ENCODE measurements around the gene FCRL5.
A peak's percentile ranks its signal among the peaks of the same experiment; 100 is the strongest.
"Not testable (repeated sequence)": the region's sequence is repeated elsewhere in the genome, so short reads cannot be mapped to it uniquely, and the experiment has no call there.

FCRL5 gene

DNA sequence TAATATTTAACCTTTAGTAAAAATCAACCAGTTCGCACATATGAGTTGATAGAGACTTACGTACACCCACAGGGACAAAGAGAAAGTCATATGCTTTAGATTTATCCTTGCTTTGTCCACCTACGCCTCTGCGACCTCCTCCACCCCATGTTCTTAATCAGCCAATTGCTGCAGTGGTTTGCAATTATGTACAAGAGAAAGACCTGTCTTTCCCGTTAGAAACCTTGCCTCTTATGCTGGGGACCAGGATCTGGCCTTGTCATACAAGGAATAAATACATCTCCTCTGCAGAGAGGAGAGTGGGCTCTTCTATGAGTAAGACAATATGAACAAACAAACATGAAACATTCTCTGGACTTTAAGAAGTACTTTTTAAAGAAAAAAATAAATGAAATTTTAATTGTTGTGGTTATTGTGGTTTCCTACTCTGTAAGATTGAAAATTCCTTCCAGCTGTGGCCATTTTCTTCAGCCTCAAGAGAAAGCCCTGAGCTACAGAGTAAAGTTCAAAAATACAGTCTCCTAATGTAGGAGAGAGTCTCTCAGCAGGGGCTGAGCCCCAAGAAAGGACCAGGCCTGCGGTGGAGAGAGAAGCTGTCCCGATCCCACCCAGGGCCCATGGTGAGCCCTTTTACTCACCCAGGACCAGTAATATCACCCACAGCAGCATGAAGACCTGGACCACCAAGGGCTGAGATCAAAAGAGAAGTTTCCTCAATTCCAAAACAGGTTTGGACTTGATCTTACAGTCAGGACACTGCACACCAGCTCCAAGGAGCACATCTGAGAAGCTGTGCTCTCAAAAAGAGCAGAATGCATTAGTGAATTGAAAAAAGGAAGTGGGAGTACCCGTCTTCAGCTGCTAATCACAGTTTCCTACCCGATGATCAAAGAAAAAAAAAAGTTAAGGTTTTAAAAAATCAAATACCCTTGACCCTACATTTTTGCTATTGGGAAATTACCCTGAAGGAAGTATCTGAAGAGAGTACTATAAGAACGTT is at the start of gene FCRL5:
Gene FCRL5 (minus strand): TSS at position 822 of the 1,000 bp plus-strand sequence. CDS start 153 bp downstream, at position 669.
- DNase-seq (ENCODE audit: low read depth) = no peak

DNA sequence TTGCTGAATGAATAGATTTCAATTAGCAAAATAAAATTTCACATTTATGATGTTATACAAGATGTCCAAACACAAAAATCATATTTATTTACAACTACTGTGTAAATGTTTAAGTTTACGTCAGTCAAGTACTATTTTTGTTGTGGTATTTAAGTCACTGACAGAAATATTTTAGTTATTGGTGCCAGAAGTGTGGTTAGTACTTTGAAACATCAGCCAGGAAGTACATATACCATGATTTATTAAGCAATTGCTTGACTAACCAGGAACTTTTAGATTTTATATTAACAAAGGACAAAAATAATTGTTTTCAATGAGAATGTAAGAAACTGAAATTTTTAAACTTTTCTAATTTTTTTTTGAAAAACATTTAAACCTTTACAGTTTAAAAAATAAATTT is 47.9 kb upstream of the FCRL5 start:
- no peak for DNase-seq (ENCODE audit: low read depth)

DNA sequence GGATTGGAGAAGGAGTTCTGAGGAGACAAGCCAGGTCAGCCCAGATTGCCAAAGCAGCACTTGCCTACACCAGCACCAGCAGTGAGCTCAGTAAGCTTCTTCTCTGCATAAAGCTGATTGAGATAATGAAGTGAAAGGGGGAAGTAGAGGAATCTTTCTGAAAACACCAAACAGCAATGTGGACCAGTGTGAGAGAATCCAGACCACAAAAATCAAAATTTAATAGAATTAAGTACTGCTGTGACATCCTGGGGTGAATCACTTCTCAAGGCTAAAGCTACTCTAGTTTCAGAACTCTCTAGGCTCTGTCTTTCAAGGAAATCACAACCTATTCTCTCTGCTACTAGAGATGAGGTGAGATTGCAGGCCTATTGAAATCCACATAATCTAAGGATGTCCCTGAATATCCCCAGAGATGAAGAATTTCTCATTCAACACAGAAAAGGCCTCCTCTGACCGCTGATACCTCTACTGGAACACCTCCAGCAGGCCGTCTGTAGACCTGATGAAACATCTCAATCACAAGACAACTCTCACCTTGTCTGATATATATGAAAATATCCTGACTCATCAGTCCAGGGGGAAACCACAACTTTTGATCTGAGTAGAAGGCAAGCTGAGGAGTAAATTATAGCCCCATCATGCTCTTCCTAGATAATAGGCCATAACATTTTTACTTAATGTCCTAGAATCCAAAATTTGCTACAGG is 45.8 kb upstream of the FCRL5 start, which contains the start of gene FCRL4:
Gene FCRL4 (minus strand): TSS at position 127 of the 709 bp plus-strand sequence. CDS start 141 bp downstream, outside the sequence.
- DNase-seq (ENCODE audit: low read depth) = no peak

DNA sequence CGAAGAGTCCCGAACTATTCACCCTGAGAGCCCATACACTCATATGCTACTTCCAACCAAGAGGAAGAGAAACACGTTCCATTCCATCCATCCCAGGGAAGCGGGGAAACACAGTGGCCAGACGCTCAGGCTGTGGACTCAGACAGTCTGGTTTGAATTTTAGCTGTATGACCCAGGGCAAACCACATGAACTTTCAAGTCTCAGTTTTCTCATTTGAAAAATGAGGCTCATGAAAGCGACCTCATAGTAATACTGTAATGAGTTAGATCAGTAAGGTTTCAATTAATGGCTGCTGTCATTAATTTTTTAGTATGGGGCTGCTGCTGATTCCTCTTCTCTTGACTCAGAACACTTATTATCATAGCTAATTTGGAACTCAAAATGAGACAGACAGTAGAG is 44.1 kb upstream of the FCRL5 start:
- no peak for DNase-seq (ENCODE audit: low read depth)

DNA sequence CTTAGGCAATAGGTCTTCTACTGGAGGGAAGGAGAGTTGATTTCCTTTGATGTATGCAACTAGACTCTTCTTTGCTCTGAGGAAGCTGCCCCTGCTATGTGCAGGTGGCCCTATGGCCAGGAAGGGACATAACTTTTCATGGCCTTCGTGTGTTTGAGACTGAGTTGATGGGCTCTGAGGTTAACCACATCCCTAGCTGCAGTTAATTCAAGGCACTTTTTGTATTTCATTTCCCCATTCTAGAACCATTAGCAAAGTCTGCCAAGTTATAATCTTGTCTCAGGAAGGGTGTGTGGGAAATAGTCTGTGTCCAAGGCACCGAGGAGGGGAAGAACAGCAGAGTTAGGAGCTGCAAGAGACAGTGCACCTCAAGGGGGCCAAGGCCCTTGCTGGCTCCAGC is 43.0 kb upstream of the FCRL5 start:
- DNase-seq (ENCODE audit: low read depth) = no peak

DNA sequence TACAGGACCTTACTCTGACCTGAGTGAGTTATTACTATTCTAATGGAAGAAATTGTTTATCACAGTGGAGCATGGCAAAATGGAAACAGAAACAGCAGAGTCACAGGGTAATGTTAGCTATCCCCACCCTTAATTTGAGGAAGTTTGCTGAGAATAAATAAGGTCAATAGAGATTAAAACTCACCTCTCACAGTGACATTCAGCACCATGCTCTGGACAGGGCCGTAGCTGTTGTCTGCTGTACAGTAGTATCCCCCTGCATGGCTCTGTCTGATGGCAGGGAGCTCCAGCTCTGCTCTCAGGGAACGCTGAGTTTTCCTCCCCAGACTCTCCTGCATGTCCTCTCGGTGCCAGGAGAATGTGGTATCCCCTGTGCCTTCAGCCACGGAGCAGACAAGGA is 33.7 kb upstream of the FCRL5 start:
- no peak for DNase-seq (ENCODE audit: low read depth)

DNA sequence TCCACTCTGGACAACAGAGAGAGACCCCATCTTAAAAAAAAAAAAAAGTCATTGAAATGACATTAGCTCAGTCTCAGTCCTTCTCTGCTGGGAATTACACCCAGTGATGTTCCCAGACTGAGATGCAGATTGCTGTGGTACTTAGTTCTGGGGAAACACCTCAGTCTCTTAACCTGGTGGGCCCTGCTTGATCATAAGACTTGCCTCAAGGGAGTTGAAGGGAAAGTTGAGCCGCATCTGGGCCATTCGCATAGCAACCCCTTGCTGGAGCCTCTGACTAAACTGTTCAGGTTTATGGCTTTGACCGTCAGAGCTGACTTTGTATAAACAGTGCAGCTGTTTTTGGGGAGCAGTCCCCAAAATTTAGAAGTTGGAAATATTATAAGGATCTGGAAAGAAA is 32.2 kb upstream of the FCRL5 start:
- DNase-seq (ENCODE audit: low read depth) = no peak

DNA sequence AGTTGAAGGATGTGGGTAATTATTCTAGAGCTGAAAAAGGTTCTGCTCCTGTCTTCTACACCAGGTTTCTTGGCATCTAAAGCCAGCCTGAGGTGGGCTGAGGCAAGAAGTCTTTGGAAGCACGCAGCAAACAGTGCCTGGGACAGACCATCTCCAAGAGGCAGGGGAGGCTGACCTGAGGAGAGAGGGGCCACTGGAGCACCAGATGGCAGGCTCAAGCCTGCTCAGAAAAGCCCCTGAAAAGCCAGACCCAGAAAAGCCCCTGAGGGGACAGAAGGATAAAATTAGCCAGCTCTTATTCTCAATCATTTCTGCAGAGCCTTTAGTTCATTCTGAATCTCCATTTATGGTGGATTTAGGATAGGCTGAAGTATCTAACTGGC is 28.5 kb upstream of the FCRL5 start:
- no peak for DNase-seq (ENCODE audit: low read depth)

DNA sequence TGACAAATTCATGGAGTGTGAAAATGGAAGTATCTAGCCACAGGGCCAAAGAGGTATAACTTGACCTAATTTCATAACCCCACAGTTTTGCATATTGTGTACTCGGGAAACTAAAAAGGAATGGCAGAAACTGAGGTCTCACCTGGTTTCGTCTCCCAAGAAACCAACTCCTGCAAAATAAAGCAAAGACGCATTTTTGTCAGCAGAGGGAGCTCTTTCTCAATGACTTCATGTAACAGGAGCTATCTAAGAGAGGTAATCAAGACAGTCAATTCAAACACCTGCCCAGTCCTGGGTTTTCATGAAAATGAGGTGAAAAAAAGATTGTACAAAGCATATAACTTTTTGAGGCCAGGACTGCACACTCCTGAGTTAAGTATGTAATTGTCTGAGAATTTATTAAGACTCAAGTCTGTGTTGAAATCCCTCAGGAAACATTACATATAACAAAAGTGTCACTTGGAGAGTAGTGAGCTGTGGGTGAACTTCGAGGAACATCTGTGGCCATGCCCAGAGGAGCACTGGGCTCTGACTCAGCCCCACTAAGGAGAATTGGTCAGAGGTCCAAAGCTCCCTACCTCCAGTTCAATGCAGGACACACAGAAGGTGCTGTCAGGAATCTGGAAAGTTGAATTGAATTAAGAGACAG is 28.0 kb upstream of the FCRL5 start:
- peak; percentile 55 for DNase-seq (ENCODE audit: low read depth)

DNA sequence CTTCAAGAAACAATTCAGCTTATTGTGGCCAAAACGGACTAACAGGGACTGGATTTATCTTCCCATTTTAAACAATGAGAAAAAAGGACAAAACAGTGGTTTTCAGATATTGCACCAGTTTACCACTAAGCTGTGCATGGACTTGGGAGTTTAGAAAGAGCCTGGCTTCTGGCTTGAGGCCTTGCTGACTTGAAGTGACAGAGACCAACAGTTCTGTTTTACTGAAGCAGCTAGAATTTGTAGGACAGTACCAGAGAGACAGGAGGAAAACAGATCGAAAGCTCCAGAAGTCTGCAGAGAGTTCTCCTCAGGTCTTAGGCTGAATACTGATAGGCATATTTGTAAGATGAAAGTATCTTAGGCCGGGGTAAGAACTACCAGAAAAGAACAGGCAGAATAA is 25.1 kb upstream of the FCRL5 start:
- no peak for DNase-seq (ENCODE audit: low read depth)

DNA sequence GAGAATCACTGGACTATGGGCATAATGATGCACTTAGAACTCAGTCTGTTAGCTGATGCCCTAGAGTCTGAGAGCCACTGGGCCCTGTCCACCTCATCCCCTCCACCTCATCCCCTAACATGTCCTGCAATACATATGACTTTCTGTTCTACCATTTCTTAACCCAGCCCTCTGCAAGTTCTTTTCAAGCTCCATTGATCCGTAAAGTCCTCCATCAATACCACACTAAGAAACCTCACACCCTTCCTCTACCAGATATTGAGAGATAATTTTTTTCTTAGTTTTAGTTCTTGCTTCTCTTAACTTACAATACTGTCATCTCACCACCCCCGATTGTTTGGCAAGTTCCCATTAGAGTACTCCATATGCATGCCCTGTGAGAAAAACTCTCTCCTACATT is 23.4 kb upstream of the FCRL5 start:
- no peak for DNase-seq (ENCODE audit: low read depth)

DNA sequence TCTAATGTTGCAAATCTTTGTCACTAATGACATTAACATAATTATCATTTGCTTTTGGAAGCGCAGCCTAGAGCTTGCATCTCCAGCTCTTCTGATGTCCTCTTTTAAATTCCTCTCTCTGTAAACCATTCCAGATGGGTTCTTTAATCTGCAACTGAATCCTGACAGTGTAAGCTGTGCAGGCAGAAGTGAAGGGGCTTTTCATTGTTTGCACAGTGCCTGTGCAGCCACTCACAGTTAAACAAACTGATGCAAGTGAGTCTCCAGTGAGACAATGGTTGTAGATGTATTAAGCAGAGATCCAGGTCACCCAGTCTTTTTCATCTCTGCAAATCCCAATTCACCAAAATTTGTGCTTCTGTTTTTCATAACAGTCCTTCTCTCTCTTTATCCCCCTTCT is 22.5 kb upstream of the FCRL5 start:
- DNase-seq (ENCODE audit: low read depth) = no peak

DNA sequence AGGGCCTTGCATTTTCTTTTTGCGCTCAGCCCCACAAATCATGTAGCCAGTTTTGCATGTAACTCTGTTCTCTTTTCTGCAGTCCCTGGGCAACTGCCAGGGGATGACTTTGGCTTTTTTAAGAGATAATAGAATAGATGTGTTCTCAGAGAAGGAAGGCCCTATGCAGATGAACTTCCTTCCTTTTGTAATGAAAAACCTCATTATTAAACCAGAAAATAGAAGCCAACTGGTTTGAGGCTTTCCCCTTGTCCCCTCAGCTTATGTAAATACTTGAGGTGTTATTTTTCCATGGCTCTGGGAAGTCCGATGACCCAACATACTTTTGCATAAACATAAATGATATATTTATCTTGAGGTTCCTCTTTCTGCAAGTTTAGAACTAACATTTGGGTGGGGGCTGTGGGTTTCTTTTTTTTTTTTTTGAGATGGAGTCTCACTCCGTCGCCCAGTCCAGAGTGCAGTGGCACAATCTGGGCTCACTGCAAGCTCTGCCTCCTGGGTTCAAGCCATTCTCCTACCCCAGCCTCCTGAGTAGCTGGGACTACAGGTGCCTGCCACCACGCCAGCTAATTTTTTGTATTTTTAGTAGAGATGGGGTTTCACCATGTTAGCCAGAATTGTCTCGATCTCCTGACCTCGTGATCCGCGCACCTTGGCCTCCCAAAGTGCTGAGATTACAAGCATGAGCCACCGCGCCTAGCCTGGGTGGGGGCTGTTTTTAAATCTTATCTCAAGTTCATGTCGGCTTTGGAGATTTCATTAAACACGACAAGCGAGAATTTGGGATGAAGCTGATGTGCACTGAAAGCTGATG is 14.4 kb upstream of the FCRL5 start:
- no peak for DNase-seq (ENCODE audit: low read depth)

DNA sequence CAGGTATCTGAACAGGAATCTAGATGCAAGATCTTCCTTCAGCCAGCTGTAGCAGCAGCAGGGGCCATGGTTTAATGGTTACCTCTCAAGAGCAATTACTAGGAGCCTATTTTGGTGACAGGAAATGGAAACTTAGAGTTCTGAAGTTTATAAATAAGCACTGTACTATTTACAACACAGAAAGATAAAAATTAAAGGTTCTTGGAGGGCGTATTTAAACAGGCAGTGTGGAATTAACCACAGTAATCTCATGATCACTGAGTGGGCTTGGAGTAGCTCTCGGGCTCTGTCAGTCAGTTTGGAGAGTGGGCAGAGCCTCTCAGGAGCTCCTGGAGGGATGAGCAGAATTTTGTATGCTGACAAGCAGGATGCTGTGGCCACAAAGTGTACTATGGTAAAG is 10.2 kb upstream of the FCRL5 start:
- DNase-seq (ENCODE audit: low read depth) = no peak

DNA sequence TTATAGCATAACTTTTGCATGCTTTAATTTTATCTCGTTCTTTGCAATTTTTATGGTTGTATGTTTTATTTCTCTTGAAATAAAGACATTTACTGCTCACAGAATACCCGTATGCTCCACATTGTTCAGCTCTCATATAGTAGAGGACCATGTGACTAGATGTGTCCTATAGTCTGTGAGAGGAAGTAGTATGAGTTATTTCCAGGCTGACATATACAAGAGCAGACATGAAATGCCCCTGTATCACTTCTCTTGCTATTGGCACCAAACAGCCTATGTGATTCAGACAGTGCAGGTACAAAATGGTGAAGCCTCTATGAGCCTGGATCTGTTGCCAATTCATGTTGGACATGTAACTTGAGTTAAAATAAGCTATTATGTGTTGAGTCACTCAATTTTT is 5.8 kb upstream of the FCRL5 start:
- no peak for DNase-seq (ENCODE audit: low read depth)

DNA sequence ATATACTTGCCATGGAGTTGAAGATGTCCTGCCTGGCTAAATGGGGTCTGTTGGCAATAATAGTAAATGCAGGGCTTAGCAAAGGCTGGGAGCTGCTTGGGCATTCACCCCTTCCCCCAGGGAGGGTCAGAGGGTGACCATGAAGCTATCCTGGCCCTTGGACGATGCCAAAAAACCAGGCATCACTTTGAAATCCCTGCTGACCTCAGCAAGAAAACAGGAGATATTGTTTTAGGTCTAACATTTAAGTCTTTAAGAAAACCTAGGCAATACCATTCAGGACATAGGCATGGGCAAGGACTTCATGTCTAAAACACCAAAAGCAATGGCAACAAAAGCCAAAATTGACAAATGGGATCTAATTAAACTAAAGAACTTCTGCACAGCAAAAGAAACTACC is 4.2 kb downstream of the FCRL5 start:
- DNase-seq (ENCODE audit: low read depth) = not testable (repeated sequence)

DNA sequence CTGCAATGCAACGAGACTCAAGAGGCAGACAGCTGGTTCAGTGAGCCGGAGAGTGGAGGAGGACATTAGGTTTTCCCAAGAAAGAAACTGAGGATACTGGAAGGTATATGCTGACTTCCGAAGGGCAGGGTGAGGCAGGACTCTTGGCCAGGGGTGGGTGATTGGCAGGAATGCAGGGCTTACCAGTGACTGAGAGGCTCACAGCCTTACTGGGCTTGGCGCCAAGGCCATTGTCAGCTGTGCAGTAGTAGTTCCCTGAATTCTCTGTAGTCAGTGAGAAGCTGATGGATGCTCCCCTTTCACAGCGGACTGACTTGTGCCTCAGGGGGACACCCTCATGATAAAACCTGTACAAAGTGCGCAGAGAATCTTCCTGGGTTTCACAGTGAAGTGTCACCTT is 9.6 kb downstream of the FCRL5 start:
- no peak for DNase-seq (ENCODE audit: low read depth)

DNA sequence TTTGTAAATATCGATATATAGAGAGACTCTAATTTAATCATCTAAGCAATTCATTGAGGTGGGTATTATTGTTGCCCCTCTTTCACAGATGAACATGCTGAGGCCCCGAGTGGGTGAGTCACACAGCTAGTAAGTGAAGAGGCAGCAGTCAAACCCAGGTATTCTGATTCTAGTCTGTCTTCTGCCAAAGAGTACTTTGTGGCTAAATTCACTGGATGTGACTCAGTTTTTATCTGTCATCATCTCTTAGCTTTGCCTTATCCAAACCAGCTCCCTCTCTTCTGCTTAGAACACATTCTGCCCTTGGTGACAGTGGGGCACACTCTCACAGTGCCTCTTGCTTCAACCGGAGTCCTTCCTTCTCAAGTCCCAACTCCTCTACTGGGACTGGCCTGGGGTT is 11.5 kb downstream of the FCRL5 start:
- peak; percentile 2 for DNase-seq (ENCODE audit: low read depth)

DNA sequence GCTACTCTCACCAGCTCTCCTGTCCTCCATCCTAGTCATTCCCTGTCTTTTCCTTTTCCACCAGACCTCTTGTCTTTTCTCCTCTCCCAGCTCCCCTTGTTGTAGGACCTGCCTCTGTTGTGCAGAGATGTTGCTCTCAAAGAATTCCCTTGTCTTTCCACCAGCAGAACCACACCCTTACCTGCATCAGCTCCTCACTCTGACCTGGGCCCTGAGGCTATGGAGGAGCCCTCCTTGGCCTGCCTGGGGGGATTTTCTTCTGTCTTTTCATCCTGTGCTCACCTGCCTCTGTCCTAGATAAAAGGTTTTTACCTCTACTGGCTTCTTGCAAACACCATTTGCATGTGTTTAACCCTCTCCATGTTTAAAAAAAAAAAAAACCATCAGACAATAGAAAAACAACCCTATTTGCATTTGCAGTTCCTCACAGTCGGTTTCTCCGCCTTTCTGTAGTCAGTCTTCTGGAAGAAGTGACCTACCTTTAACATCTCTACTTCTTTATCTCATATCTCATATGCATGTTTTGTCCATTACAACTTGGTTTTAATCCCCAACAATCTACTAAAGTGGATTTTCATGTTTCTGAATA is 12.1 kb downstream of the FCRL5 start:
- DNase-seq (ENCODE audit: low read depth) = no peak

DNA sequence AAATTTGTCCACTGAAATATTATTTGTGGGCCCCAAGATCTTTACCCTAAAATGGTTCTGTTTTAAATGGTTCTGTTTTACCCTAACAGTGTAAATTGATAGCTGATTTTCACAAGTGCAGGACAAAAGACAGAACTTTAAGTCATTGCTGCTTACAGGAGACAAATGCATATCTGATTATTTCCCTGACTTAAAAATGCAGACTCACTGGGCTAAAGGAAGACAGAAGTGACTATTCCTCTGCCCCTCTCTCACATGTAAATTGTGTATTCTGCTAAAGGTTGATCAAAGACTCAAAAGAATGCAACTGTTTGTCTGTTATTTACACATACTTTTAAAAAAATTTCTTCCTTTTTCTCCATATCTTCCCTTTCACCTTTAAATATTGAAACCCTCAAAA is 12.7 kb downstream of the FCRL5 start:
- DNase-seq (ENCODE audit: low read depth) = no peak

DNA sequence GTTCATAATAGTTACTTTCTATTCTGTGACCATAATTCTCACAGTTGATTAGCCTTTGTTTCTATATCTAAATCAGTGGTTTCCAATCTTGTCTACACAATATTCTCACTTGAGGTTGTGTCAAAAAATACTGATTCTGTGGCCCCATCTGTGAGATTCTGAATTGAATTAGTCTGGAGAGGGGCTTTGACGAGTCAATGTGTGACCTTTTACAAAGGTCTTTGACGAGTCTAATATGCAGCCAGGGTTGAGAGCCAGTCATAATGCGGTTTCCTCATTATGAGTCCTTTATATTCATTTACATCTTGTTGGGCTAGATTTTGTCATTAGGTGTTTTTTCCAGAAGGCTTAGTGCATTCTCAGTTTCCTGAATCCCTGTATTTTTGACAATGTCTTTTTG is 19.7 kb downstream of the FCRL5 start:
- no peak for DNase-seq (ENCODE audit: low read depth)

All from iris pigment epithelial cell (primary cell).